GM23248 (cell line): Measurements from ENCODE around the gene CACNA2D2.

Experiments used
- EZH2 ChIP-seq: fragments of 200-600 bp; sonication (generic); IDR thresholded peaks from 2 replicates; pipeline ENCODE4 v1.6.1; 2018; ENCODE audit warnings: antibody characterized with exemption, mild to moderate bottlenecking; ENCODE audit not compliant: insufficient read depth, poor library complexity, severe bottlenecking
- EZH2phosphoT487 ChIP-seq: fragments of 200-600 bp; sonication (generic); IDR thresholded peaks from 2 replicates; pipeline ENCODE4 v1.6.1; 2018; ENCODE audit warnings: antibody characterized with exemption, moderate library complexity, mild to moderate bottlenecking, low read depth; ENCODE audit not compliant: insufficient read depth

DNA sequence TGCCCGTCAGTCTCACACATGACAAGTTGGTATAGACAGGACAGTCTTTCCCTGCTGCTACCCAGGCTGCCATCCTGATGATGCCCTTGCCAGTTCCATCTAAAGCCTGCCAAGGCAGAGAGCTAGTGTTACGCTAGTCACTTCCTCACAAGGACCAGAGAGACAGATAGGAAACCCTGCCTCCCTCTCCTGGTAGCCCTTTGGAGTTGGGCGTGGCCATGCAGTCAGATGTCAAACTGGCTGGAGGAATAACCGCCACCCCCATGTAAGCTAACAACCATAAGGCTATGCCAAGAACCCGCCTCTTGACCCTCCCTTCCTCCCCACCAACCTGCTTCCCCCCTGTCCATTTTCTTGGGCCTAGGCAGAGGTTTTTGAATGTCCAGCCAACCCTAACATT is 146.9 kb downstream of the CACNA2D2 start:
- TF ChIP-seq EZH2, result no peak
- no peak for TF ChIP-seq EZH2phosphoT487
